ENCODE measurements around the gene CDNF.
"Not testable (repeated sequence)": the region's sequence is repeated elsewhere in the genome, so short reads cannot be mapped to it uniquely, and the experiment has no call there.

The CDNF gene

DNA sequence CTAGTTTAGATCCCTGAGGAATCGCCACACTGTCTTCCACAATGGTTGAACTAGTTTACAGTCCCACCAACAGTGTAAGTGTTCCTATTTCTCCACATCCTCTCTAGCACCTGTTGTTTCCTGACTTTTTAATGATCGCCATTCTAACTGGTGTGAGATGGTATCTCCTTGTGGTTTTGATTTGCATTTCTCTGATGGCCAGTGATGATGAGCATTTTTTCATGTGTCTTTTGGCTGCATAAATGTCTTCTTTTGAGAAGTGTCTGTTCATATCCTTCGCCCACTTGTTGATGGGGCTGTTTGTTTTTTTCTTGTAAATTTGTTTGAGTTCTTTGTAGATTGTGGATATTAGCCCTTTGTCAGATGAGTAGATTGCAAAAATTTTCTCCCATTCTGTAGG lies 27.0 kb upstream of the CDNF start:
- no CpG with 5 or more reads among the region's 3 CpGs for WGBS (ENCODE audit: insufficient coverage, insufficient read length)
- H3K4me3 ChIP-seq (ENCODE audit: low read length); H3K9me3 ChIP-seq (ENCODE audit: control insufficient read depth, insufficient read depth, low read length): not testable (repeated sequence)

DNA sequence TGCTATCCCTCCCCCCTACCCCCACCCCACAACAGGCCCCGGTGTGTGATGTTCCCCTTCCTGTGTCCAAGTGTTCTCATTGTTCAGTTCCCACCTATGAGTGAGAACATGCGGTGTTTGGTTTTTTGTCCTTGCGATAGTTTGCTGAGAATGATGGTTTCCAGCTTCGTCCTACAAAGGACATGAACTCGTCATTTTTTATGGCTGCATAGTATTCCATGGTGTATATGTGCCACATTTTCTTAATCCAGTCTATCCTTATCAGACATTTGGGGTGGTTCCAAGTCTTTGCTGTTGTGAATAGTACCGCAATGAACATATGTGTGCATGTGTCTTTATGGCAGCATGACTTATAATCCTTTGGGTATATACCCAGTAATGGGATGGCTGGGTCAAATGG lies 26.6 kb upstream of the CDNF start:
- H3K9me3 ChIP-seq (ENCODE audit: control insufficient read depth, insufficient read depth, low read length); H3K4me3 ChIP-seq (ENCODE audit: low read length); H3K27me3 ChIP-seq (ENCODE audit: control insufficient read depth, insufficient read depth, low read length); H3K4me1 ChIP-seq (ENCODE audit: control insufficient read depth, insufficient read depth, low read length); H3K36me3 ChIP-seq (ENCODE audit: control insufficient read depth, insufficient read depth, low read length); H3K27ac ChIP-seq (ENCODE audit: low read length); DNase-seq (ENCODE audit: low read depth, low spot score): not testable (repeated sequence)
- WGBS (ENCODE audit: insufficient coverage, insufficient read length), result no CpG with 5 or more reads among the region's 6 CpGs

More for the DNA sequence above, 27.0 kb upstream of the CDNF start:
- H3K27me3 ChIP-seq (ENCODE audit: control insufficient read depth, insufficient read depth, low read length); H3K36me3 ChIP-seq (ENCODE audit: control insufficient read depth, insufficient read depth, low read length); DNase-seq (ENCODE audit: low read depth, low spot score); H3K27ac ChIP-seq (ENCODE audit: low read length); H3K4me1 ChIP-seq (ENCODE audit: control insufficient read depth, insufficient read depth, low read length): not testable (repeated sequence)

DNA sequence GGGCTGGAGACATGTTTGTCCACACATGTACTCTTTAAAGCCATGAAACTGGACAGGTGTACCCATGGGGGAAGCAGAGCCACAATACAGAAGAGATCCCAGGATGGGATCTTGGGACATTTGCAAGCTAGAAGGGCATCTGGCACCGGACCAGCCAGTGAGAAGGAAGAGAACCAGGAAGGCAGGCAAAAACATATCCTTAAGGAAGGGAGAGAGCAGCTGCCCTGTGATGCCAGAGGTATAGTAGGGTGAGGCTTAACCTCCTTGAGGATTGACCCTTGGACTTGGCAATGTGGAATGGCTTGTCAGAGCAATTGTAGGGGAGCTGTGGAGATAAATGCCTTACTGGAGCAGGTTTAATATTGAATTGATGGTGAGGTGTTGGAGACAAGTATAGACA lies 23.0 kb upstream of the CDNF start:
- H3K27ac ChIP-seq (ENCODE audit: low read length), result no peak overlapping the region
- H3K27me3 ChIP-seq (ENCODE audit: control insufficient read depth, insufficient read depth, low read length), result no peaks in the 10 kb centered on the region
- no peaks in the 10 kb centered on the region for H3K36me3 ChIP-seq (ENCODE audit: control insufficient read depth, insufficient read depth, low read length)
- no peak overlapping the region for H3K4me3 ChIP-seq (ENCODE audit: low read length)
- no peaks in the 10 kb centered on the region for H3K4me1 ChIP-seq (ENCODE audit: control insufficient read depth, insufficient read depth, low read length)
- no peak for DNase-seq (ENCODE audit: low read depth, low spot score)
- no CpG with 5 or more reads among the region's 1 CpG for WGBS (ENCODE audit: insufficient coverage, insufficient read length)
- no peaks in the 10 kb centered on the region for H3K9me3 ChIP-seq (ENCODE audit: control insufficient read depth, insufficient read depth, low read length)

DNA sequence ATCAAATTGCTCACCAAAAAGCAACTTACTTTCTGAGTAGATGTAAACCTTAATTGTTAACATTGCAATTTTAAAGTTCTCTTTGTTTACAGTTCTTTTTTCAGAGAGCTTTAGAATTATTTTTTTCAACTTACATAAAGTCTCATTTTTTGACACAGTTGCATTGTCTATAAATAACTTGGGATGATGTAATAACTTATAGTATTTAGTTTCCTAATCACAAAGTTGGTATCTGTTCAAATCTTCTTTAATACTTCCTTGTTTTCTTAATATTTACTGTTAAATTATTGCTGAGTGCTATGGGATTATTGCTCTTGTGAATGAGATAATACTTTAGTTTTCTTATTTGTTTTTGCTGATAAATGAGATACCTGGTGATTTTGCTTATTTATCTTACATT lies 21.9 kb upstream of the CDNF start:
- H3K9me3 ChIP-seq (ENCODE audit: control insufficient read depth, insufficient read depth, low read length), result no peaks in the 10 kb centered on the region
- H3K27me3 ChIP-seq (ENCODE audit: control insufficient read depth, insufficient read depth, low read length), result no peaks in the 10 kb centered on the region
- H3K36me3 ChIP-seq (ENCODE audit: control insufficient read depth, insufficient read depth, low read length), result no peaks in the 10 kb centered on the region
- no peak overlapping the region for H3K4me3 ChIP-seq (ENCODE audit: low read length)
- no peak for DNase-seq (ENCODE audit: low read depth, low spot score)
- H3K27ac ChIP-seq (ENCODE audit: low read length), result no peak overlapping the region
- no peaks in the 10 kb centered on the region for H3K4me1 ChIP-seq (ENCODE audit: control insufficient read depth, insufficient read depth, low read length)

DNA sequence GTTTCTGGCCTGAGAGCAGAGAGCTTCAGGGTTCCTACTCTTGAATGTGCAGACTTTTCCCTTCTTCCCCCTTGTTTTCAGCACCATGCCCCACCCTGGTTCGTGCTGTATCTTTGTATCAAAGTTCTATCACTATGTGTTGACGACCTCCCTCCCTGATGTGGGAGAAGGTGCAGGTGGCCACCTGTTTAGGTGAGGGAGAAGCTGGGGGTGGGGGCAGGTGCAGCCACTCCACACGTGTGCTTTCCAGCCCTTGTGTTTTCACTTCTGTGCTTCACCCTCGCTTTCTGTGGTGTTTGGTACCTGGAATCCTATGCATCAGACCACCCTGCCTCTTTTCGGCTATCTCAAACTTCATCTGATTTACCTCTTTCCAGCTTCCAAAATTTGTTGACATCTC lies 21.2 kb upstream of the CDNF start:
- H3K4me1 ChIP-seq (ENCODE audit: control insufficient read depth, insufficient read depth, low read length), result no peaks in the 10 kb centered on the region
- H3K27ac ChIP-seq (ENCODE audit: low read length), result no peak overlapping the region
- no peaks in the 10 kb centered on the region for H3K9me3 ChIP-seq (ENCODE audit: control insufficient read depth, insufficient read depth, low read length)
- H3K4me3 ChIP-seq (ENCODE audit: low read length), result no peak overlapping the region
- no peaks in the 10 kb centered on the region for H3K36me3 ChIP-seq (ENCODE audit: control insufficient read depth, insufficient read depth, low read length)
- no peak for DNase-seq (ENCODE audit: low read depth, low spot score)
- no peaks in the 10 kb centered on the region for H3K27me3 ChIP-seq (ENCODE audit: control insufficient read depth, insufficient read depth, low read length)
- WGBS (ENCODE audit: insufficient coverage, insufficient read length), result no CpG with 5 or more reads among the region's 5 CpGs

DNA sequence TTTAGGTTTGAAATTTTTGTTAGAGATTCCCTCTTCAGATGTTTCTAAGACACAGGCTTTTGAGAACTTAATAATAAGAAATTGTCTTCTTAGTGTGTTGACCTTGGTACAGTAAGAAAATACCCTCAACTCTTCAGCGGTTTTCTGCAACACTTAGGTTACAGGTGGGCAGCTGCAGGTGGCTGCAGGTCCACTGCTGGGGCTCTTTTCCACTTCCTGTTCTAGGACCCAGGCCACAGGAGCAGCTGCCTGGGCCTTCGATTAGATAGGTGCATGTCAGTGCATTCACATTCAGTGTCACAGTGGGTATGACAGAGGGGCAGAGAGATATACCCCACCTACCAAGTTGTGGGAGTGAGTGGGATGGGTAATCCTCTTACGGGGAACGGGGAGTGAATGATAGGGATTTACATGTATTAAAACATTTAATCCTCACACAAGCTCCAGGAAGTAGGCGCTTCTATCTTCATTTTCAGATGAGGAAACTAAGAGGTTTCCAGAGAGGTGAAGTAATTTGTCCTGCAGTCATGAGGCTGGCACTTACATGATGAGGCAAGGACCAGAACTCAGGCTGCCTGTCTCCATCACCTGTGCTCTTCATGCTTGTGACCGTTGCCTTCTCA lies 20.6 kb upstream of the CDNF start:
- WGBS (ENCODE audit: insufficient coverage, insufficient read length), result no CpG with 5 or more reads among the region's 6 CpGs
- Histone ChIP-seq H3K4me3 (ENCODE audit: low read length) (no peak overlapping the region), H3K27me3 (ENCODE audit: control insufficient read depth, insufficient read depth, low read length) (no peaks in the 10 kb centered on the region), H3K27ac (ENCODE audit: low read length) (no peak overlapping the region), H3K9me3 (ENCODE audit: control insufficient read depth, insufficient read depth, low read length) (no peaks in the 10 kb centered on the region), H3K4me1 (ENCODE audit: control insufficient read depth, insufficient read depth, low read length) (no peaks in the 10 kb centered on the region), H3K36me3 (ENCODE audit: control insufficient read depth, insufficient read depth, low read length) (no peaks in the 10 kb centered on the region)
- no peak for DNase-seq (ENCODE audit: low read depth, low spot score)

DNA sequence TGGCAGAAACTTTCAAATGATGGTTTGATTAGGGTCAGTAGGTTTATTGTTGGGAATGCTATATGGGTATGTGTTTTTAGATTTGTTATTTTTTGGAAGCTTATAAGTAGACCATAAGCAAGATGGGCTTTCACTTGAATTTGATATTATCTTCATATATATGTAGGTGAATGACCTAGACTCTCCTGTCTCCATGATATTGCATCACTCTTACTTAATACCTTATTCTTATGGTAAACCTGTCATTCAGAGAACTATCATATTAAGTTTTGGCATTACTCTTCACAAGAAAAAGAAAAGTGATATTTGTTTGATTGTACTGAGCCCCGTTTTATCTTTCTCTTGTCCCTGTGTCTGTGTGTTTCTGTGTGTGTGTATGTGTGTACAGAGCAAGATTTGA lies 17.6 kb upstream of the CDNF start:
- no CpG with 5 or more reads among the region's 1 CpG for WGBS (ENCODE audit: insufficient coverage, insufficient read length)
- no peak for DNase-seq (ENCODE audit: low read depth, low spot score)
- Histone ChIP-seq H3K36me3 (ENCODE audit: control insufficient read depth, insufficient read depth, low read length) (no peaks in the 10 kb centered on the region), H3K27ac (ENCODE audit: low read length) (no peak overlapping the region), H3K4me3 (ENCODE audit: low read length) (no peak overlapping the region), H3K4me1 (ENCODE audit: control insufficient read depth, insufficient read depth, low read length) (no peaks in the 10 kb centered on the region), H3K27me3 (ENCODE audit: control insufficient read depth, insufficient read depth, low read length) (no peaks in the 10 kb centered on the region), H3K9me3 (ENCODE audit: control insufficient read depth, insufficient read depth, low read length) (no peaks in the 10 kb centered on the region)

DNA sequence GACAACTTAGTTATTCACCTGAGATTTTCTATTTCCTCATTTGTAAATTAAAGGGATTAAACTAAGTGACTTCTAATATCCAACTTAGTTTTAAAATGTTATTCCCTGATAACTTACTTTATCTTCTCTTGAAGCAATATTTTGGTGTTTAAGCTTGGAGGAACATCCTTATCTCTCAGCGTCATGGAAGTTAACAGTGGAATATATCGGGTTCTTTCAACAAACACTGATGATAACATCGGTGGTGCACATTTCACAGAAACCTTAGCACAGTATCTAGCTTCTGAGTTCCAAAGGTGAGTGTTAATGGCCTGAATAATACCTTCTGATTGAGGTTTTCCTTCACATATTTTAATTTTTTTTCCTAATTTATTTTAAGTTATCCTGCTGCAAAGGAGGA lies 14.4 kb upstream of the CDNF start:
- H3K4me1 ChIP-seq (ENCODE audit: control insufficient read depth, insufficient read depth, low read length), result no peaks in the 10 kb centered on the region
- H3K27me3 ChIP-seq (ENCODE audit: control insufficient read depth, insufficient read depth, low read length), result no peaks in the 10 kb centered on the region
- no peaks in the 10 kb centered on the region for H3K36me3 ChIP-seq (ENCODE audit: control insufficient read depth, insufficient read depth, low read length)
- no peak overlapping the region for H3K4me3 ChIP-seq (ENCODE audit: low read length)
- no peak for DNase-seq (ENCODE audit: low read depth, low spot score)
- no CpG with 5 or more reads among the region's 3 CpGs for WGBS (ENCODE audit: insufficient coverage, insufficient read length)
- H3K9me3 ChIP-seq (ENCODE audit: control insufficient read depth, insufficient read depth, low read length), result no peaks in the 10 kb centered on the region
- no peak overlapping the region for H3K27ac ChIP-seq (ENCODE audit: low read length)

DNA sequence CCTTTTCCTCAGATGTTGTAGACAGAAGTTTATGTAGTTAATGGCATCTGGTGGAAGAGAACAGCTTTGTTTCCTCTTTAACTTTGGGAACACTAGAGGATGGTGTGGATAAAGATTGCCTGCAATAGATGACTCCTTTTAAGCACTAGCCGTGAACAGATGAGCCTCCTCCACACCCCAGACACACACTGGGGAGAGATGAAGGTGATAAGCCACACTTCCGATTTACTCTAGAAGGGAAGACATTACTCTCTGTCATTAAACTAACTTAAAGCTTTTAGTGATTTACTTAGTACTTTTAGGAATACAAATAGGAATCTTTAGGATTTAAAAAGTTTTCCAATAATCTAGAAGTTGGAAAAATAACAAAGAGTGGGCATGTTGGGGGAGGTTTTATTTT lies 7.1 kb upstream of the CDNF start:
- no peak overlapping the region for H3K27ac ChIP-seq (ENCODE audit: low read length)
- no peaks in the 10 kb centered on the region for H3K4me1 ChIP-seq (ENCODE audit: control insufficient read depth, insufficient read depth, low read length)
- H3K9me3 ChIP-seq (ENCODE audit: control insufficient read depth, insufficient read depth, low read length), result no peaks in the 10 kb centered on the region
- H3K4me3 ChIP-seq (ENCODE audit: low read length), result no peak overlapping the region
- no CpG with 5 or more reads among the region's 2 CpGs for WGBS (ENCODE audit: insufficient coverage, insufficient read length)
- no peaks in the 10 kb centered on the region for H3K27me3 ChIP-seq (ENCODE audit: control insufficient read depth, insufficient read depth, low read length)
- DNase-seq (ENCODE audit: low read depth, low spot score), result no peak
- H3K36me3 ChIP-seq (ENCODE audit: control insufficient read depth, insufficient read depth, low read length), result peaks cover 18% of the 10 kb centered on the region

DNA sequence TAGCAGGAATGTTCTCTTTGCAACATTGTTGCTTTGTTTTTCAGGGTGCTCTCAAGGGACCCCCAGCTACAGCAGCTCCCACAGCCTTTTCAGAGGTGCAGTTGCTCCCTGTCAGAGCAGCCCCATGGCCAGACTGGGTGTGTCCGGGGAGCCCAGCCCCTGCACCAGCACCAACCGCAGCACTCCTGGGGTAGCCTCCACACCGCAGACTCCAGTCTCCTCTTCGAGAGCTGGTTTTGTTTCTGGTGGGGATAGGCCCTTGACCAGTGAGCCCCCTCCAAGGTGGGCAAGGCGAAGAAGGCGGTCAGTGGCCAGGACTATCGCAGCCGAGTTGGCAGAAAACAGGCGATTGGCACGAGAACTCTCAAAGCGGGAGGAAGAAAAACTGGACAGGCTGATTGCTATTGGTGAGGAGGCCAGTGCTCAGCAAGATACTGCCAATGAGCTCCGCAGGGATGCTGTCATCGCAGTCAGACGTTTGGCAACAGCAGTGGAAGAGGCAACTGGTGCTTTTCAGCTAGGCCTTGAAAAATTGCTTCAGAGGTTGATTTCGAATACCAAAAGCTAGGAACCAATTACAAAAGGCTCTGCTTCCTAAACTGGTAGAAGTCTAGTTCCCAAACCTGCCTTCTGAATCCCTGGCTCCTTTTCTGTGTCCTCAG lies 5.6 kb upstream of the CDNF start:
- no peaks in the 10 kb centered on the region for H3K27me3 ChIP-seq (ENCODE audit: control insufficient read depth, insufficient read depth, low read length)
- no peak overlapping the region for H3K27ac ChIP-seq (ENCODE audit: low read length)
- no CpG with 5 or more reads among the region's 15 CpGs for WGBS (ENCODE audit: insufficient coverage, insufficient read length)
- no peaks in the 10 kb centered on the region for H3K4me1 ChIP-seq (ENCODE audit: control insufficient read depth, insufficient read depth, low read length)
- peaks cover 18% of the 10 kb centered on the region for H3K36me3 ChIP-seq (ENCODE audit: control insufficient read depth, insufficient read depth, low read length)
- H3K9me3 ChIP-seq (ENCODE audit: control insufficient read depth, insufficient read depth, low read length), result no peaks in the 10 kb centered on the region
- DNase-seq (ENCODE audit: low read depth, low spot score), result no peak
- H3K4me3 ChIP-seq (ENCODE audit: low read length), result no peak overlapping the region

DNA sequence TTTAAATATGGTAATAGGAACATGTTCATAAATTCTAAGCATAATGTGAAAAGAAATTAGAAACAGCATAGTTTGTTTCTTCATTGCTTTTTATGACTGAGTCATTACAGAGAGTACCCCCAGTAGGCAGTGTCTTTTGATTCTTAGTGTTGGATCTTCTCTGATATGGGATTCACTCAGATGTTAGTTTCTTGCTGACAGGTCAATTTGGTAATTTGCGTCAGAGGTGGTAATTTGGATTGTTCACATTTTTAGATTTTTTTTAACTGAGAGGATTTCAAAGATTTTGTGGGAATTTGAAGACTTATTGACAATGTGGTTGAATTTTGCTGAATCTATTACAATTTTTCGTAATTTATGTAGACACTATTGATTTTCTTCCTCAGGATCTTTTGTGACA lies 2.3 kb upstream of the CDNF start:
- DNase-seq (ENCODE audit: low read depth, low spot score), result no peak
- Histone ChIP-seq H3K36me3 (ENCODE audit: control insufficient read depth, insufficient read depth, low read length) (peaks cover 16% of the 10 kb centered on the region), H3K27me3 (ENCODE audit: control insufficient read depth, insufficient read depth, low read length) (no peaks in the 10 kb centered on the region), H3K27ac (ENCODE audit: low read length) (no peak overlapping the region), H3K9me3 (ENCODE audit: control insufficient read depth, insufficient read depth, low read length) (no peaks in the 10 kb centered on the region), H3K4me3 (ENCODE audit: low read length) (no peak overlapping the region), H3K4me1 (ENCODE audit: control insufficient read depth, insufficient read depth, low read length) (no peaks in the 10 kb centered on the region)
- no CpG with 5 or more reads among the region's 2 CpGs for WGBS (ENCODE audit: insufficient coverage, insufficient read length)
